IPS-NIHi11 (cell line): ENCODE results near the gene CDC42EP4.
A peak's percentile ranks its signal among the peaks of the same experiment; 100 is the strongest.

Source experiments
- DNase-seq: peaks from one replicate; pipeline ENCODE4 v3.0.0; 2012; ENCODE audit warnings: mixed read lengths, low spot score

Gene CDC42EP4, protein sequence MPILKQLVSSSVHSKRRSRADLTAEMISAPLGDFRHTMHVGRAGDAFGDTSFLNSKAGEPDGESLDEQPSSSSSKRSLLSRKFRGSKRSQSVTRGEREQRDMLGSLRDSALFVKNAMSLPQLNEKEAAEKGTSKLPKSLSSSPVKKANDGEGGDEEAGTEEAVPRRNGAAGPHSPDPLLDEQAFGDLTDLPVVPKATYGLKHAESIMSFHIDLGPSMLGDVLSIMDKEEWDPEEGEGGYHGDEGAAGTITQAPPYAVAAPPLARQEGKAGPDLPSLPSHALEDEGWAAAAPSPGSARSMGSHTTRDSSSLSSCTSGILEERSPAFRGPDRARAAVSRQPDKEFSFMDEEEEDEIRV

DNA sequence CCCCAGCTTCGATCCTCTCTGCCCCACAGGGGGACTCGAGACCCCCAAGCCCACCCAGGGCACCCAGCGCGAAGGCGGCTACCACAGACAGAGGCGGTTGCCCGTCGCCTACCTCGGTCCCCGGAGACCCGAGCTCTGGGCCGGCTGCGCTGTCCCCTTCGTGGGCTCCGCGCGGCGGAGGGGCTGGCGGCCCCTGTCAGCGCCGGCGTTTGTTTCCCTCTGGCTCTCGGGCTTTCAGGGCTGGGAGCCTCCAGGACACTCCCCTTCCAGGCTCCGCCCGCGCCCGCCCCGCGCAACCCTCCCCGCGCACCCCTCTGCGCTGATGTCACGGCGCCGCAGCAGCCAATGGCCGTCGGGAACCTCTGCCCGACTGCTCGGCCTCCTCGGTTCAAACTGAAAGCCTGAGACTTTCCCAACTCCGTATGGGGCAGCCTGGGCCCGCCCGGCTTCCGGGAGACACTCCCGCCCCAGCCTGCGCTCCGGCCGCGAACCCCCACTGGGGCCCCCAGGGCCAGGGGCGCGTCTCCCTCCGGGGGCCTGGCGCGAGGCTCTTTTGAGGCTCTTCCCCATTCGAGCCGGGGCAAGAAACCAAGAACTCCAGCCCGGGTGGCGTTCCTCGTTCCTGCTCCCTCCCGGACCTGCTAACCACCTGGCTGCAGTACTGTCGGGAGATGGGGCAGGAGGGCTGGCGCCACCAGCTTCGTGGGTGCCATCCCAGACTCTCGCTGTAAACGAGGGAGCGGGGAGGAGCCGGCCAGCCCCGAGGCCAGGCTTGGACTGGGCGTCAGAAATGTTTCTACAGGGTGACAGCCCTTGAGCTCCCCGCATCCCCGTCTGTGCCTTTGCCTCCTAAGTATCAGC lies at the start of gene CDC42EP4:
Gene CDC42EP4 (minus strand): TSS at position 221 of the 861 bp plus-strand sequence. CDS start 25,501 bp downstream, outside the sequence.
- peak; percentile 92 for DNase-seq

DNA sequence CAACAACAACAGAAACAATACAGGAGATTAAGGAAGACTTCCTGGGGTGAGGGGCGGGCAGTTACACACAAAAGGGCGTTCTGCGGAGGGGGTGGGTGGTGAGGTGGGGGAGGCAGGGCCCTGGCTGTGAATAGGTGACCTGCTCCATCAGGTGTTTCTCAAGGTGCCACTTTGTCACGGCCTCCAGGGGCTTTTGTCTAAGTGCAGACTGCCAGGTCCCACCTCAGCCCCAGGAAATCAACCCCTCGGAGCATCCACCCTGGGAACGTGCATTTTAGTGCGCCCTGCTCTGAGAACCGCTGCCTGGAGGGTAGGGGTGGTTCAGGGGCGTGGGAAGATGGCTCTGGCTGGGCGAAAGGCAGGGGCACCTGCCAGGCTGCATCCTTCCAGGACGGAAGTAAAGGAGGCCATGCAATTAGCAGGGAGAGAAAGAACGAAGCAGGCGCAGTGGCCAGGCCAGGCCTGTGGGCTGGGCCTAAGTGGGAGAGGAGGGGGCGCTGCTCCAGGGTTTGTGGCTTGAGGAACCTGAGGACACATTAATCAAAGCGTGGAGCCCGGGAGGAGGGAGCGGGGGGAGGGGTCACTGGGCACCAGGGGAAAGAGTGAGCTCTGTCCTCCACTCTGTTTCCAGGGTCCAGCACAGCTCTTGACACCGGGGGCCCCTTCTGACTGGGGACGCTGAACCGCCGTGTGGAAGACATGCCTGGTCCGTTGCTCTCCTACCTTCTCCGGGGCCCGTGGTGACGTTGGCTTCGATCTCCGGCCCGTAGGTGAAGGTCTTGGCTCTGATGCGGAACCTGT lies 49.4 kb upstream of the CDC42EP4 start:
- peak; percentile 68 for DNase-seq

DNA sequence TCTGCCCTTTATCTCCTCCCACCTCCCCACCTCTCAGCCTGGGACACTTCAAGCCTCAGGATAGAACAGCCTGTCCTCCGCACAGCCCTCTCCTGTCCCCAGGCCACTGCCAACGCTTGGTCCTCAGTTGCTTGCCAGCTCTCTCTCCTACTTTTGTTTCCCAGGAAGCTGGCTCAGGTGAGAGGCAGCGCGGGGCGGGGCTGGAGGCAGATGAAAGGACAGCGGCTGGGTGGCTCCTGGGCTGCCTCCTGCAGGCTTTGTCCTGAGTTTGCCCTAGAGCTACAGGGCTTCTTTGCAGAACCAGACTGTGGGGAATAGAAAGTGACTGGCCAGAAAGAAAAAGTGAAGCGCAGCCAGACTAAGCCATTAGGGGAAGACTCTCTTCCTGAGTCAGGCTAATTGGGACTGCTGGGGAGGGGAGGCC lies 48.2 kb upstream of the CDC42EP4 start:
- DNase-seq, result peak; percentile 84

DNA sequence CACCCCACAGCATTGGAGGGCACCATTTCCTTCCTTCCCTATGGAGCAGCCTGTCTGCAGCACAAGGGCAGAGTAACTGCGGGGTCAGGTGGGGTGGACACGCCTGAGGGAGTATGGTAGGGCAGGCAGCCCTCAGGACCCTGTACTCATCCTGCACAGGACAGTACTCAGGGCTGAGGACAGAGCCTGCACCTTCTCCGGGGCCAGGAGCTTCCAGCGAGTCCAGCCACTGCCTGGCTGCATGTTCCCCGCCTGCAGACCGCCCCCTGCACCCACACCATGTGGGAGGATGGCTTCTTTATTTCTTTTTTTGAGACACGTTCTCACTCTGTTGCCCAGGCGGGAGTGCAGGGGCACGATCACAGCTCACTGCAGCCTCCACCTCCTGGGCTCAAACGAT lies 47.6 kb upstream of the CDC42EP4 start:
- DNase-seq, result no peak

DNA sequence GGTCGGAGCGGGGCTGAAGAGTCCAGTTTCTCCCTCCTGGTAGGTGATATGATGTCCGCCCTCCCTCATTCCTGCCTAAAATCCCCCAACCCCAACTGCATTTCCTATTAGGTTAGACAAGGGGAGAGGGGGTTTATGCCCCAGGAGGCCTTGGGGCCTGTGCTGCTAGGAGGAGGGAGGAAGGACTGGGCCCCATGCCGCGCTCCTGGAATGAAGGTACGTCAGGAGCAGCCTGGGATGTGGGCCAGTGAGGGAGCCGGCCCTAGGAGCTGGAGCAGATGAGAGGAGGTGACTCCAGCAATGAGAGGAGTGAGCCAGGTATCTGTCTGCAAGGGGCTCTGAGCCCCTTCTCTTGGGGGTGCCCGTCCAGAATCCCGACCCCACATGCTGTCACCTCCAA lies 46.9 kb upstream of the CDC42EP4 start:
- no peak for DNase-seq

DNA sequence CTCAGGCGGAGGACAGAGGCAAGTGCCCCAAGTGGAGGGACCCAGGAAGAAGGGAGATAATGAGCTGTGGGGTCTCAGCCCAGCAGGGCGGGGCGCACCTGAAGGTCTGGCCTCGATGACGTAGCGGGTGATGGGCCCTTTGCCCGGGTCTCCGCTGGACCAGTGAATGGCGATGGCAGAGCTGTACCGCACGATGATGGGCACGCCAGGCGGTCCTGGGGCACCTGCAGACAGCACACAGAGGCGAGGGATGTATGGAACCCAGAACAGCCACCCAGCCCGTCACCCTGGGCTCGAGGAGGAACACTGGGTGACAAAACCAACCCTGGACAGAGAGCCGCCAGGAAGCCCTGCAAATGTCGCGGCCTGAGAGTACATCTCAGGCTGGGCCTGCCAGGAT lies 46.2 kb upstream of the CDC42EP4 start:
- no peak for DNase-seq

DNA sequence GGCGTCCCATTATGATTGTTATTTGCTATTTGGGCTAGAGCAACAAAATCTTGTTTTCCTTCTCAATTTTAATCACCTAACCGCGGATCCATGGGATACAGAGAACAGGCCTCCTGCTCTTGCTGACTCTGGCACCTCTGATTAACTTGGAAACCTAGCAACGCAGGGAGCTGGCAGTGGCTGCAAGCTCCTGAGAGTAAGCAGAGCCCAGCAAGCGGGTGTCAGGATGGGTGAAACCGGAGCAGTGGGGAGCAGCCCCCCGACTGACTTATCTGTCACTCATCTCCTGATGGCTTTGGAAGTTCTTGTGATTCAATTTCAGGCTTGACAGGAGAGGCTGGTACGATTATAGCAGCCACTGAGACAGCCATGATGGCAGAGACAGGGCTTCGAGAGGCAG lies 45.5 kb upstream of the CDC42EP4 start:
- DNase-seq, result no peak

DNA sequence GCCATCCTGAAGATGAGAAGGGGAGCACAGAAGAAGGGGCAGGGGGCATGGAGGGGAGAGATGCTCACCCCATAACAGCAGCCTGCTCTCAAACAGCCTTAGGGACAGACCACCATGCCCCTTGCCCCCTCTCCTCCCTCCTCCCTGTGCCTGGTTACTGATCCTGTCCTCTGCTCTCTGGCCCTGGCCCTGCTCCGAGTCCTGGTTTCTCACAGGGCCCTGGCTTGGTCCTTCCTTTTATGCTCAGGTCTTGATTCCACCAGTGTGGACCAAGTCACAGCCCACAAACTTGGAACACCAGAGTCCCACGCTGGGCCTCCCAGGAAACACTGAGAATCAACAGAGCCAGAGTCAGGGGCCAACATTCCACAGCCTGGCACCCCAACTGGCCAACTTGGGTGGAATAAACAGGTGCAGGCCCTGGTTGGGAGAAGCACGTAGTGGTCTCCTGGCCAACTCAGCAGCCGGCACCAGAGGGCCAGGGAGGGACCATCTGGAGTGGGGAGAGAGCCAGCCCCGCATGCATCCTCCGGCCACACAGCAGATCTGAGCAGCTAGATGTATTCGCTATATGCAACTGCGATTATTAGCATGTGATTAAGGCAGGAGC lies 44.9 kb upstream of the CDC42EP4 start:
- no peak for DNase-seq

DNA sequence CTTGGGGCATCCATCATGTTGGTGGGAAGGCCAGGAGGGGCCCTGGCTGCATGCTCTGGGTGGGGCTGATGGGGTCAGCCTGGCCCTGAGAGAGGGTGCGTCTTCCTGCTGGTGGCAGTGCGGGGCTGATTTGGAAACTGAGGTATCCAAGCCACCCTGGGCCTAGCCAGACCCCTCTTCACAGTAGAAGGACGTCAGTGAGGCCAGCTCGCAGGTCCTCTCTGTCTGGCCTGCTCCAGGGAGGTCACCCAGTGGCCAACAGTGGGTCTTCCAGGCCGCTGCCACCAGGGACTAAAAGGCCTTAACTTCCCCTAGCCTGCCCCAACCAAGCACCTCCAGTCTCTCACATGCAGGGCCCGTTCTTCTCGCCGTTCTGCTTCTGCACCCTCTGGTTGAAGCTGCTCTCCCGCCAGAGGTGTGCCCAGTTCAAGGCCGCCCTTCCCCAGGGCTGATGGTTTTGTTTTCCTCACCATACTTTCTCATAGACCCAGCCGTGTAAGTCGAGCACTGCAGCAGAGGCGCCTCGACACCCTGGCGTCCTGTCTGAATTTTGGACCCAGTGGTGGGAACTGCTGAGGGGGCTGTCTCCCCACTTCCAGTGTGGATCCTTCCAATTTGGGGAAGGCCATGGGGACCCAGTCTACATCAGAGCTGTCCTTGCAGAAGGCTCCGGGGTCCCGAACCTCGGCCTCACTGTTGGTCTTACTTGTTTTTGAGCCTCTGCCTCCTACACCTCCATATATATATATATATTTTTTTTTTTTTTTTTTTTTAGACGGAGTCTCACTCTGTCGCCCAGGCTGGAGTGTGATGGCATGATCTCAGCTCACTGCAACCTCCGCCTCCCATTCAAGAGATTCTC lies 42.9 kb upstream of the CDC42EP4 start:
- DNase-seq, result no peak

DNA sequence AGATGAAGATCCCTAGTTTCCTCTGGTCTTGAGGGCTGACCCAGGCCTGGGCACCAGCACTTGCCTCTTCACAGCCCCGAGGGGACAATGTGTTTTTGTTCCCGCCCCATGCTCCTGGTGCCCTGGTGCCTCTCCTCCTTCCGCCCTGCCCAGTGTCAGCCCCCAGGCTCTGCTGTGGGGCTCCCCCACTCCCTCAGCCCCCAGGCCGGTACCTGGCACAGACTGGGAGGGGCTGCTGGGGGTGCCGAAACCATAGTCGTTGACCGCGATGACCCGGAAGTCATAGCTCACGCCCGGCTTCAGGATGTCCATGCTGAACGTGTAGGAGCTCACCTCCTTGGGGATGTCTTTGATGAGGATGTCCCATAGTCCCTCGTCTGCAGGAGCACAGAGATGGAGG lies 40.5 kb upstream of the CDC42EP4 start:
- DNase-seq, result no peak

DNA sequence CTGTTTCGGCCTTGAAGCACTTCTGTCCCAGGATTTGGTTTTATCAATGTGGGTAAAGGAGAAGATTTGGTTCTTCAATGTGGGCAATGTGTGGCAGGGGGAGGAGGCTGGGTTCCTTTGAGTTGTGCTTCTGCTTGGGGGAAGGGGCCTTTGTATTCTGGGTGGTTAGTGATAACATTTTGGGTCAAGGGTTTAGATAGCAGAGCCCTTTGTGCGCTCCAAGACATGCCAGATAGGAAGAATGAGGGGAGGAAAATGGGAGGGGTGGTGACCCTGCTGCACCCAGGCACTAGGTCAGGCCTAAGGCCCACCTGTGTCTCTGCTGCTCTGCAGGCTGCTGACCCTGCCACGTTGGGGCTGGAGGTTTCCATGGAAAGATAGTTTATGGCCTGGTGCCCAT lies 40.0 kb upstream of the CDC42EP4 start:
- no peak for DNase-seq

DNA sequence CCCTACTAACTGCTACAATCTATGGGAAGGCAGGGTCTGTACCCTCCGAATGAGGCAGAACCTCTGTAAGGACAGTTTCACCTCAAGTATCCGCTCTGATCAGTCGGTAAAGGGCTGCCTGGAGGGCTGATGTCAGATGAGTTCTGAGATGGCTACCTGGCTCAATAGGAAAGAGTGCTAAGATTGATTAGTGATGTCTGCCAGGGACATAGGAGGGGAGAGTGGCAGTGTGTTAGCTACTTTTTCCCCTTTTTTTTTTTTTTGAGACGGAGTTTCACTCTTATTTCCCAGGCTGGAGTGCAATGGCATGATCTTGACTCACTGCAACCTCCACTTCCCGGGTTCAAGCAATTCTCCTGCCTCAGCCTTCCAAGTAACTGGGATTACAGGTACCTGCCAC lies 39.1 kb upstream of the CDC42EP4 start:
- DNase-seq, result no peak

DNA sequence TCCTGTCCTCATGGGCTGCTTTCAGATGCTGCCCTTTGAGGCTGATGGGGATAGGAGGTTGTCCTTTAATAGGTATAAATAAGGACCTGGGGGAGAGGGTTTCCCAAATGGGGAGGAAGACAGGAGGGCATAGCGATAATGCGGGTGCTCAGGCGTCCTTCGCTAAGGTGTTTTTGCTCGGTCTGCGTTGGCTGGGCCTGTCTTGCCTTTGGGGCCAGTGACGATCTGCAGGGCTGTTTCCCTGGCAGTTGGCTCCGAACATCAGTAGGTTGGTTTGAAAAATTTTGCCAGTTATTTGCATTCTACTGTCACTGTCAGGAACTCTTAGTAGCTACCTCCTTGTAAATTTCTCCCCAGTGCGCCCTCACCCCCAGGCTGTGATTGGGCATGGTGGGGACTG lies 37.8 kb upstream of the CDC42EP4 start:
- no peak for DNase-seq

DNA sequence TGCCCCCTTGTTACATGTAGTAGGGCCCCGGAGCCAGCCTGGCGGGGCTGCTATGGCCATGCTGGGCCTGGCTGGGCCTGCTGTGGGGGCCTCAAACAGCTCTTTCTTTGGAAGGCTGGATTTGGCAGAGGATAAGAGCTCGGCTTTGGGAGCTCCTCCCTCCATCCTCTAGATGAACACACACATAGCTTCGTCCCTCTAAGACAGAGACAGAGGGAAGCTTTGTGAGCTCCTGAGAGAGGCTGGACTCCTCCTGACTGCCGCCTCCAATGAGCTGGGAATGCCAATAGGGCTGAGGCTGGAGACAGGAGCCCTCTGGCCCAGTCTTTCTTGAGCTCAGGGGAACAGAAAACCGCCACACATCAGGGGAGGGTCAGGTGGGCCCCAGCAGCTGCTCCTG lies 37.3 kb upstream of the CDC42EP4 start:
- DNase-seq, result no peak

DNA sequence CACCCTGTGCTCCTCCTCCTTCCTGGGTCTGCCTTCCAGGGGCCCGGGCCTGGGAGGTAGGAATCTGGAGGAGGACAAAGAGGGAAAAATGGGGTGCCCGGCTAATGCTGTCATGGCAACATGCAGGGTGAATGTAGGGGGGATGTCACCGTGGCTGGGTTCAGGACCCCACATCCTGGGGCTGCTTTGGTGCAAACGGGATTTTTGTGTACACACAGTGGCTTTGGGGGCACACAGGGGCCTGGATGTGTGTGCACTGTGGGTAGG lies 37.0 kb upstream of the CDC42EP4 start:
- no peak for DNase-seq

DNA sequence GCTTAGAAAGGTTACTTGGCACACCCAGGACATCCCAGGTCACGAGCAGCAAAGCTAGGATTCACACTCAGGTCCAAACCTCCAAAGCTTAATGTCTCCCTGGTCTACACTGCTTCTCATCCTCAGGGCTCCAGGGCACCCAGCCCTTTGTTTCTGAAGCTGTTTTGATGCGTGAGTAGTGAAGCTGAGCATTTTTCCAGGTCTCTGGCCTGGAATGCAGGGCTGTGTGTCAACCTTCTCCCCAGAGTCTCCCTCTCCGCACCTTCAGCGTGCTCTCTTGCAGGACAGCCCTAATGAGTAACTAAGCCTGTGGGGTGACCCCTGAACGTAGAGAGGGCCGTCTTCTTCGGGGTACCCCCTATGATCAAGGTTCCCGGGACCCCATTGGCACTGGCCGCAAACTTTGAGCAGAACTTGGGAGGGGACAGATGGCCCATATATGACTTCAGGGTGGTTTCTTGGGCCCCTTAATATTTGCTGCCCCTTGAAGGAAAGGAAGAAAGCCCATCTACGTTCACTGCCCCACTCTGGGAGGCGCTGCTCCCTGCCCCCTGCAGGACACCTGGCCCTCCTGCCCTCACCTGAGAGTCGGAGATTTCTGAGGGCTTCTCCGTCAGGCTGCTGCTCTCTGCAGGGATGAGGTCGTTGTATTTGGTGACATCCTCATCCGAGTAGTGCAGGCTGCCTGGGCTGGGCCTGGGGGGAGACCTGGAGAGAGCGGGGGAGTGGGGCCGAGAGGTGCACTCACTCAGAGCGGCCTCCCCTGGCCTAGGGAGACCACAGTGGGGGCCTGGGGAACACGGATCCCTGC lies 36.4 kb upstream of the CDC42EP4 start:
- no peak for DNase-seq

DNA sequence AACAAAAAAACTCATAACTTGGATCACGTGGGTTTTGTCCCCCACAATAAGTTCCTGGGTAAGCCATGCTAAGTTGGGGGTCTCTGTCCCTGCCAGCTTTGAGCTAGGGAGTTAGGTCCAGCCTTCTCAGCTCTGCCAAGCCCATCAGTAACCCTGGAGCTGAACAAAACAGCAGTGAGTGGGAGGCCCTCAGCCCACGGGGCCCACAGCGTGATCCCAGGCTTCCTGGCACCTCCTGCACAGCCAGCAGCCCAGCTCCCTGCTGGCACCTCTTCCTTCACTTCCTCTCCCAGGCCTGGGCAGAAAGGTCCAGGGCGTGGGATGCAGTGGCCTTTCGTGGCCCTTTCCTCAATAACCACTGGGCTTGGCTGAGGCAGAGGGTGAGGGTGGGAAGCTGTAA lies 35.5 kb upstream of the CDC42EP4 start:
- no peak for DNase-seq

DNA sequence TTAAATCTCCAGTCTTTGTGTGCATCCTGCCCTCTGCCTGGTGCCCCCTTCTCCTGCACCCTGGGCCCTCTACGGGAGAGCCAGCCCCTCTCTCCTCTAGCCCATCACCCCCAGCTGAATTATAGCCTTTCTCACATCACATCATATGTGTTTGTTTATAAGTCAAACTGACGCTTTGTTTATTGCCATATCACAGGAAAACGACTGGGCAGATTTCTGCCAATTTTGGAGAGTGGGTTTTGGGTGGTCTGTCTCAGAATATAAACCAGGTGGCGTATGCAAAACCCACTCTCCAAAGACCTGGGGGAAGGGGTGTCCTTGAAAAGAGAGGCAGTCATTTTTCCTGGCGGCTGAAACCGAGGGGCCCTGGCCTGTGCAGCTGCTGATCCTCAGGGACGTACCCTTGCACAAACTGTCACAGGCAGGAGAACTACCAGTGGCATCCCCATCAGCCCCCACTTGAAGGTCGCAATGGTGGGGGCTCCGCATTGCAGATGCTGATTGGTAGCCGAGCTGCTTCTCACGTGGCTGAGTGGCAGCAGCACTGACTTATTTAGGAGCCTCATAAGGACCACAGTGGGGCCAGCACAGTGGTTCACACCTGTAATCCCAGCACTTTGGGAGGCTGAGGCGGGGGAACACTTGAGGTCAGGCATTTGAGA lies 34.8 kb upstream of the CDC42EP4 start:
- no peak for DNase-seq

DNA sequence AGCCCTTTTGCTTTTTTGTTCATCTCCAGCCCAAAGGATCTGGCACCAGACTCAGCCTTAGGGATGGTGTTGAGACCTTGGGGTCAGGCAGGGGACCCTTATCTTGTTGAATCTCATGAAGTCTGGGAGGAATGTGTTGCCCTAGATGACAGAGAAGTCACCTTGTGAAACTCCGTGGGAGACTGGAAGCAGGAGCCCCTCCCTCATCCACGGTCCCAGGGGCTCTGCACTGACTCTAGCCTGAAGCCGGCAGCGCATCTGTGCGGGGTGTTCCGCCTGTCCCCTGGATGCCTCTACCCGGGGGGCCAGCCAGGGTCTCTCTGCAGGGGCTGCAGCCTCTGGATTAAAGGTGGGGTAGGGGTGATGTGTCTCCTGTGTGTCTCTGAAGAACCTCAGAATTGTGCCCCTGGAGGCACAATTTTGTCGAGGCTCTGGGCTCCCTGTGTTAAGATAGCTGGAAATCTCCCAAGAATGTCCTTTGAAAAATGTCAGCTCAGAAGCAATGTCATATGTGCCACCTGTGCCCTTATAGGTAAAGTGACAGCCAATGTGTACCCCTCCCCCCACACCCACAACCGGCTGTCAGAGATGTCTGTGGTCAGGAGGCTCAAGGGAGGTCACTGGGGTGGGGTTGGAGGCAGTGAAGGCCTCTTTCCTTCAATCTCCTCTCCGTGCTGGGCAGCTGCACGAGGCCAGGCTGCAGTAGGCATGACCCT lies 32.1 kb upstream of the CDC42EP4 start:
- DNase-seq, result no peak
